Tibial nerve (tissue), 4 donors: ENCODE measurements around the gene ATP6V1F. TPM values are rescaled to one million over a fixed set of nuclear protein-coding genes. Genes with fewer than 3 reads are reported as not detected.
A peak's percentile ranks its signal among the peaks of the same experiment; 100 is the strongest.

Experiments used
- DNase-seq, 2 donors: peaks; one replicate each; pipeline ENCODE4 v3.0.0-alpha.2; 2019; ENCODE audit warnings: low spot score in 2 of 2
- H3K27ac ChIP-seq, 4 donors: fragments of 200-600 bp; sonication (generic) in 3 of 4; one replicate each; pipeline ENCODE4 v1.5.1; 2017 to 2019; ENCODE audit warnings: mild to moderate bottlenecking in 1 of 4
- H3K27me3 ChIP-seq, 2 donors: fragments of 200-600 bp; sonication (generic) in 1 of 2; one replicate each; pipeline versions ENCODE4 v1.5.1 to v1.6.0; 2017 to 2019
- H3K36me3 ChIP-seq, 3 donors: fragments of 200-600 bp; sonication (generic); one replicate each; pipeline ENCODE4 v1.5.1; 2018 to 2019
- H3K4me1 ChIP-seq, 4 donors: fragments of 200-600 bp; sonication (generic) in 3 of 4; one replicate each; pipeline ENCODE4 v1.5.1; 2017 to 2019
- H3K4me3 ChIP-seq, 4 donors: fragments of 200-600 bp; sonication (generic) in 3 of 4; one replicate each; pipeline ENCODE4 v1.5.1; 2017 to 2019; ENCODE audit warnings: mild to moderate bottlenecking in 1 of 4, moderate library complexity in 1 of 4
- H3K9me3 ChIP-seq, 4 donors: fragments of 200-600 bp; sonication (generic) in 3 of 4; one replicate each; pipeline ENCODE4 v1.5.1; 2017 to 2019
- CTCF ChIP-seq, 5 experiments: fragments of 200-600 bp in 3 of 5; fragments of 450-650 bp in 2 of 5; sonication (generic) in 3 of 5; IDR thresholded peaks; one replicate each; pipeline ENCODE4 v1.5.1; 2016 to 2019; ENCODE audit warnings: antibody characterized with exemption in 5 of 5, mild to moderate bottlenecking in 3 of 5, moderate library complexity in 2 of 5
- EP300 ChIP-seq, 2 donors: sonication (generic); formaldehyde crosslinking; IDR thresholded peaks; one replicate each; pipeline ENCODE4 v1.6.1; 2017; ENCODE audit warnings: antibody characterized with exemption in 2 of 2, mild to moderate bottlenecking in 1 of 2
- POLR2A ChIP-seq, 2 donors: fragments of 450-650 bp; IDR thresholded peaks; one replicate each; pipeline ENCODE4 v1.6.1; 2017; ENCODE audit warnings: antibody characterized with exemption in 2 of 2, mild to moderate bottlenecking in 2 of 2, moderate library complexity in 2 of 2
- WGBS, 2 donors: methylation state at CpG; one replicate each; pipeline ENCODE4 v1.1.5; 2018; 5-methylcytosine and 5-hydroxymethylcytosine counted together
- total RNA-seq, 4 donors: library from RNA; depleted of rRNA; stranded (reverse); fragments of >200 nt; gene quantifications; one replicate each; pipeline ENCODE4 v1.1.0, GENCODE V29; 2016

Gene ATP6V1F
- total RNA-seq, 4 donors from 2014 or later: 57.9 to 122 (median 75.4) TPM

- Histone ChIP-seq H3K27ac (no peak overlapping the region), H3K27me3 (no peaks in the 10 kb centered on the region), H3K4me1 (peaks cover 0 to 26% (median 8%) of the 10 kb centered on the region in 4 donors), H3K9me3 (no peaks in the 10 kb centered on the region), H3K36me3 (peaks cover 0 to 48% (median 0%) of the 10 kb centered on the region in 3 donors), H3K4me3 (no peak overlapping the region)
- 82 to 90% methylated on average over 5 to 17 of the region's 17 CpGs for WGBS, 2 donors
- TF ChIP-seq POLR2A (IDR thresholded peaks at IDR 0.05): no peak
- no peak for DNase-seq
These were observed 6.5 kb upstream of the ATP6V1F start for GRCh38 chr7:128856001-128856718.

GRCh38 chr7:128858380-128859231, 4.0 kb upstream of the ATP6V1F start:
- peak; percentile 56 to 60 for DNase-seq
- H3K4me1 ChIP-seq: peaks cover 0 to 34% (median 10%) of the 10 kb centered on the region in 4 donors

GRCh38 chr7:128859232-128860157, 3.2 kb upstream of the ATP6V1F start:
- Histone ChIP-seq H3K4me3 (no peak overlapping the region), H3K36me3 (peaks cover 0 to 17% (median 0%) of the 10 kb centered on the region in 3 donors), H3K4me1 (peaks cover 0 to 43% (median 18%) of the 10 kb centered on the region in 4 donors), H3K27ac (peak overlapping the region in 2 of 4 donors; percentile 79 to 82), H3K27me3 (no peaks in the 10 kb centered on the region), H3K9me3 (no peaks in the 10 kb centered on the region)
- no peak for TF ChIP-seq EP300 (IDR thresholded peaks at IDR 0.05)
- TF ChIP-seq CTCF (IDR thresholded peaks at IDR 0.05): peak in 1 of 5 experiments; percentile 0
- WGBS, 2 donors: 47 to 58% methylated on average over 12 of the region's 12 CpGs
- no peak for DNase-seq

More at GRCh38 chr7:128858380-128859231, 4.0 kb upstream of the ATP6V1F start:
- peak overlapping the region in 3 of 4 donors; percentile 34 to 82 (median 79) for H3K27ac ChIP-seq
- 53 to 56% methylated on average over 13 to 16 of the region's 18 CpGs for WGBS, 2 donors
- TF ChIP-seq CTCF (IDR thresholded peaks at IDR 0.05) (no peak), EP300 (IDR thresholded peaks at IDR 0.05) (no peak), POLR2A (IDR thresholded peaks at IDR 0.05) (no peak)
- H3K4me3 ChIP-seq: no peak overlapping the region
- H3K36me3 ChIP-seq: peaks cover 0 to 26% (median 0%) of the 10 kb centered on the region in 3 donors
- no peaks in the 10 kb centered on the region for H3K27me3 ChIP-seq
- no peaks in the 10 kb centered on the region for H3K9me3 ChIP-seq

GRCh38 chr7:128860158-128861073, 2.2 kb upstream of the ATP6V1F start:
- 53 to 63% methylated on average over 10 of the region's 10 CpGs for WGBS, 2 donors
- H3K27me3 ChIP-seq: no peaks in the 10 kb centered on the region
- H3K36me3 ChIP-seq: peaks cover 0 to 16% (median 0%) of the 10 kb centered on the region in 3 donors
- TF ChIP-seq POLR2A (IDR thresholded peaks at IDR 0.05): no peak
- peak in 1 of 5 experiments; percentile 1 for TF ChIP-seq CTCF (IDR thresholded peaks at IDR 0.05)
- no peak for TF ChIP-seq EP300 (IDR thresholded peaks at IDR 0.05)
- H3K27ac ChIP-seq: peak overlapping the region in 3 of 4 donors; percentile 36 to 82 (median 79)
- peaks cover 0 to 47% (median 19%) of the 10 kb centered on the region in 4 donors for H3K4me1 ChIP-seq
- H3K4me3 ChIP-seq: no peak overlapping the region
- no peak for DNase-seq
- no peaks in the 10 kb centered on the region for H3K9me3 ChIP-seq
